Activated CD8-positive, alpha-beta memory T cell treated with anti-CD3 and anti-CD28 coated beads, Interleukin-2, amount 50 U/mL, for 1 hour (primary cell): ENCODE results near the gene SOWAHA.
"Not testable (repeated sequence)": the region's sequence is repeated elsewhere in the genome, so short reads cannot be mapped to it uniquely, and the experiment has no call there.

Experiments
- DNase-seq: peaks from one replicate; pipeline ENCODE4 v3.0.0-alpha.2; 2020; ENCODE audit errors: extremely low read depth

The SOWAHA gene

DNA sequence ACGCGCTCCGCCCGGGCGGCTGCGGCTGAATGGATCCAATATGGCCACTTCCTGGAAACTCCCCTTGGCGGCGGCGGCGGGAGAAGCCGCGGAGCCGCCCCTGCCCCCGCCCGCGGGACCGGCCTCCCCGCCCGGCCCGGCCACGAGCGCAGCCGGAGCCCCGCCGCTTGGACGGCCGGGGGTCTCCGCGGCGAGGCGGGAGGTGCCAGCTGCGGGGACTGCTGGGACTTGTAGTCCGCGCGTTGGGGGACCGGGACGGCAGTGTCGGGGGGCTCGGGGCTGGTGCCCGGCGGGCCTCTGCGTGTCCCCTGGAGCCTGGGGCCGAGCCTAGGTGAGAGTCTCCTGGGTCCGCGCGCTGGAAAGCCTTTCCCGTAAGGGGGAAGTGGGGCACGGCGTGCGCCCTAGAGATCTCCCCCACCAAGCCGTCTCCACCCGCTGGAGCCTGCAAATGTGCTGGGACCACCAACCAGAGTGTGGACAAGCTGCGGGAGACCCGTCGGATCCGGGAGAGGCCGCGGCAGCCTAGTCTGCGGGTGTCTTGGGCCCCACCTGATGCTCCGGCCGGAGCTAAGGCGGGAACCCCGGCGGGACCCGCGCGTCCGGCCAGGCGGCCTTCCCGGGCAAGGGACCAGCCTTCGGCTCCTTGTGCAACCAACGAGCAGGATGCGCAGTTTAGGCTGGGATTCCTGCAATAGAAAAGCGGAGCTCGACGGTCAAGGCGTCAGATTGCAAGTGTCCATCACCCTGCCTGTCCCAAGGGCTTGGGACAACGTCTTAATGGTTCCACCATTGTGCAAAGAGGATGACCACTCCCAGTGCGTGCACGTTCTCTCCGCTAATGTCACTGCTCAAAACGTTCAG, 35.7 kb upstream of the SOWAHA start, which contains the start of gene SEPTIN8:
SEPTIN8 (minus strand) TSS at position 31 of the 861 bp plus-strand sequence. CDS start 102 bp downstream, outside the sequence.
- DNase-seq: no peak

DNA sequence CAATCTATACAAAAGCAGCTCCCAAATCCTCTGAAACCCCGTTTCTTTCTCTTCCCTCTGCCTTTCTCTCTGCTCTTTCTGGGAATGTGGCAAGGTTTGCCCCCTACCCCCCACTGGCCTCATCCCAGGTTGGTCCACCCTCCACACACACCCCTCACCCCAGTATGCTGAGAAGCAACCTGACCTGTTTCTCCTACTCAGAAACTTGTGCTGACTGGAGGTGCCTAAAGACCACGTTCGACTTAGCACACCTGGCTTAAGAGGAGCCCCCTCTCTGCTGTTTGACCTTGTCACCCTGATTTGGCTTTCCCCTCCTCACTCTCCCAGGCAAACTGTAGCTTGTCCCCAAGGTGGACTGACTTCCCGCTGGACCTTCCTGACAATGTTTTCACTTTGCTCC, 35.0 kb upstream of the SOWAHA start:
- DNase-seq: no peak

DNA sequence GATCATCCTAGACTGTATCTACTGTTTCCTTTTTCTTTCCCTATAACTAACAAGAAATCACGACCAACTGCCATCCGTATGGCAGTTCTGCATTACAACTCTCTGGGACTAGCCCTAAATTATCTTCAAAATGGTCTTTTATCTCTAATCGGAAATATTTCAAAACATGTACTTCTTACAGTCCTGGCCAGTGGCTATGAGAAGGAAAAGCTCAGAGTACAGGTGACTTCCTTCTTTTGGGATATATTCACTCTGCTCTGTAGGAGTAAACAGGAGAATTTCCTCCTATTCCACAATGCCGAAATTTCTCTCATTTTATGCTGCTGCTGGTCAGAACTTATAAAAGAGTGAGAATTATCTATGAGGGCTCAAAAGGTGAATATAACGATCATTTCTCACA, 34.2 kb upstream of the SOWAHA start:
- DNase-seq: no peak

DNA sequence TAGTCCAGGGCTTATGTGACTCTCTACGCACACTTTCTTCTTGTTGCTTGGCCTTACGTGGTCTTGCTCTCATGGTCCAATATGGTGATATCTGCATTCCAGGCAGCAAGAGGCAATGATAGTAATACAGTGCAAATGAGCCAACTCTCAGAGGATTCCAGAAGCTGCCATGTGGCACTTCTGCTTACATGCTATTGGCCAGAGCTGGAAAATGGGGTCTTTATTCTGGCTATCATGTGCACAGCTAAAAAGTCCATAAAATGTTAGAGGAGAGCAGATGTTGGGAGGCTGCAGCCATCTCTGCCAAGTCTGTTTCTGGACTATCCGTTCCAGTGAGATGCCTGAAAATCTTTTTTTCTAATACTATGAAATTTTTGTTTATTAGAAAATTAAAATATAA, 33.1 kb upstream of the SOWAHA start:
- DNase-seq: no peak

DNA sequence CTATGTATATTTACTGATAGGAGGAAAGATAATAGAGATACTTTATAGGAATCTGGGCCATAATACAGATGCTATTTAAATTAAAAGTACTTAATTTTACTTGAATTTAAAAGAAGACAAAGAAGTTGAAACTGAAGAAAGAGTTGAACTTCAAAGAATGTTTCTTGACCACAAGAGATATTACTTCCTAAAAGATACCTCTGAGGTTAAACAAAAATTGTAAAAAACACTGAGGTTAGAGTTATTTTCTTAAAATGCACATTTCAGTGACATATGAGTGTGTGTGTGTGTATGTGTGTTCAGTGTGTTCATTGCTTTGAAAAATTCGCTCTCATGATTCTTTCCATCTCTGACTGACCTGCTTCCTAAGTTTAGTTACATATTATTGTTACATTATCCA, 32.5 kb upstream of the SOWAHA start:
- no peak for DNase-seq

DNA sequence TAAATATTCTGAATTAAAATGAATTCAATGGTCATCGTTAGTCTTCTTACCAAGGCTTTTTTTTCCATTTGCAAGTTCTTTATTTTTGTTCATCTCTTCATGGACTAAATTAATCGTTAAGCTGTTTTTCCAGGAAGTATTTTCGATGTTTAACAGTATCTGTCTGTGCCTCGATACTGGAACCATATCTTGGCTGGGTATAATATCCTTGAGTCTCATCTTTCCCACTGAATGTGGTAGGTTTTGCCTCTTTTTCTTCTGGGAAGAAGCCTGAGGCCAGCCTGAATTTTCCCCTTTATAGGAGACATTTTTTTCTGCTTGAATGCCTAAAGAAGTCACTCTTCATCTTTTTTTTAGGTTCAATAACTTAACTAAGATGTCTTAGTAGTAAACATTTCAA, 32.1 kb upstream of the SOWAHA start:
- DNase-seq: no peak

DNA sequence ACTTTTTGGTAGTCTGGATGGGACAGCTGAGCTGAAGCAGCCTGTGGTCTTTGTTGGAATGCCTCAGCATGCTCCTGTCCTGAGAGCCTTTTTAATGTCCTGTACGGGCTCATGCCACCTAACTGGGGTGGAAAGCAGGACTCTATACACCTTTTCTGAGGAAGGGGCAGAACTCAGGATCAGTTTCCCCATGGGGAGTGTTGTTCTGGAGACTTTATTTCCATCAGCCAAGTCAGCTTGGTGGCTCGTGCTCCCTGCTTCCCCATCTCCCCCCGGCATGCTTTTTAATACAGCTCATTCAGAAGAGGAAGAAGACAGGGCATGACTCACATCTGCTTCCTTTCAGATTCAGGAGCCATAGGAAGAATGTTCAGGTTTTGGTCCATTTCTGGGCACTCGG, 31.0 kb upstream of the SOWAHA start:
- no peak for DNase-seq

DNA sequence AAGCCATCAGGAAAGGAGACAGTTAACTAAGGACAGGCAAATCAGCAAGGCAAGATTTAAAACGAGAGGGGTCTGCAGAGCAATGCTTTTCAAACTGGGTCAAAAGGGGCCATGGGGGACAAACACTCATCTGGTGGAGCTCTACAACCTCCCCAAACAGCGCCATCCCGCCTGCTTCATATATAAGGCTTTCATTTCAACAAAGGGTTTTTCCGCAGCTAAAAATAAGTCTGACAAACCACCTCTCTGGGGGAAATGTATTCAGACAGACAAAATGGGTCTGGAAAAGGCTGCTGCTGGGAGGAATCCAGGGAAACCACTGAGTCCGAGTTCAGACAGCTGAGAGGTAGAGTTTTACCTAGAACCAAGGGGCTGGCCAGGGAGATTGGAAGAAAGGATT, 27.7 kb upstream of the SOWAHA start:
- no peak for DNase-seq

DNA sequence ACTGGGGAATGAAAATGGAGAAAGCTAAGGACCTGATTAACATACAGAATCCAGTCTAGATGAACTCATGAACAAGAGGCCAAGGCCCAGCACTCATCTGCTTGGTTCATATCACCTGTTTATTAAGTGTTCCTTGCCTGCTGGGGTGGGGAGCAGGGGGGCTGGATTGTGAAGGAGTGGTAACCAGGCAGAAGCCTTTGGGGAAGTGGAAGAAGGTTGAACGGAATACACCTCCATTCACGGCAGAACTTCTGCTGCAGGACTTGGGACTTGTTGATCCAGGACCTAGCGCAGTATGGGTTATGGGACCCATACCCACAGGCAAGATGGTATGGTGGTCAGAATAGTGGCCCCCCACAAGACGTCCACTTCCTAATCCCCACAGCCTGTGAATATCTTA, 27.2 kb upstream of the SOWAHA start:
- no peak for DNase-seq

DNA sequence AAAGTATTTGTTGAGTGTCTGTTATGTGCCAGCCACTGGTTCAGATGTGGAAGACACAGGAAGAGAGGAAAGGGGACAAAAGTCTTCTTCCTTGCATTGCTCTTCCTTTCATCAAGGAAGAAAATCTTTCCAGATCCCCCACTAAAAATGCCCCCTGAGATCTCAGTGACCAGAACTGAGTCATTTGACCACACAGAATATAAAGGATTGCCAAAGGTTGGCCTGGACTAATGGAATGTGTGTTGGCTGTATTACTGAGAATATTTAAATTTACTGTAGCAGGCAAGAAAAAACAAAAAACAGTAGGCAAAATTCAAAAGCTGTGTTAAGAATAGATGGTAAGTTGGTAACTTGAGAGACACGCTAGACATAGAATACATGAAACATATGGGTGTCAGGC, 26.0 kb upstream of the SOWAHA start:
- DNase-seq: no peak

DNA sequence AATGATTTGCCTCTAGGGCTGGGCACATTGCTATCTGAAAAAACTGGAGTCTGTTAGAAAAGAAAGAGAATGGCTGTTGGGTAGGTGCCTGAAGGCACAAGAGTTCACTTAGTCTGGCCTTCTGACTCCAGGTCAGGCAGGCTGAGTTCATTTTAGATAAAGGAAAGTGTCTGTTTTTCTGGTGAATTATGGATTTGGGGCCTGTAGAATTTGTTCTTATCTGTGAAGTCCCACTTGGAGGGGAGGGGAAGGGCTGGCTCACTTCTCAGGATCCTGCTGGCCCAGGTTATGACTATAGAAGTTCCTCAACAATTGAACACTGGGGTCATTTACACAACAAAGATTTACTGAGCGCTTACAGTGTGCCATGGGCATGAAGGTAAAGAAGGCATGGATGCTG, 24.6 kb upstream of the SOWAHA start:
- no peak for DNase-seq

DNA sequence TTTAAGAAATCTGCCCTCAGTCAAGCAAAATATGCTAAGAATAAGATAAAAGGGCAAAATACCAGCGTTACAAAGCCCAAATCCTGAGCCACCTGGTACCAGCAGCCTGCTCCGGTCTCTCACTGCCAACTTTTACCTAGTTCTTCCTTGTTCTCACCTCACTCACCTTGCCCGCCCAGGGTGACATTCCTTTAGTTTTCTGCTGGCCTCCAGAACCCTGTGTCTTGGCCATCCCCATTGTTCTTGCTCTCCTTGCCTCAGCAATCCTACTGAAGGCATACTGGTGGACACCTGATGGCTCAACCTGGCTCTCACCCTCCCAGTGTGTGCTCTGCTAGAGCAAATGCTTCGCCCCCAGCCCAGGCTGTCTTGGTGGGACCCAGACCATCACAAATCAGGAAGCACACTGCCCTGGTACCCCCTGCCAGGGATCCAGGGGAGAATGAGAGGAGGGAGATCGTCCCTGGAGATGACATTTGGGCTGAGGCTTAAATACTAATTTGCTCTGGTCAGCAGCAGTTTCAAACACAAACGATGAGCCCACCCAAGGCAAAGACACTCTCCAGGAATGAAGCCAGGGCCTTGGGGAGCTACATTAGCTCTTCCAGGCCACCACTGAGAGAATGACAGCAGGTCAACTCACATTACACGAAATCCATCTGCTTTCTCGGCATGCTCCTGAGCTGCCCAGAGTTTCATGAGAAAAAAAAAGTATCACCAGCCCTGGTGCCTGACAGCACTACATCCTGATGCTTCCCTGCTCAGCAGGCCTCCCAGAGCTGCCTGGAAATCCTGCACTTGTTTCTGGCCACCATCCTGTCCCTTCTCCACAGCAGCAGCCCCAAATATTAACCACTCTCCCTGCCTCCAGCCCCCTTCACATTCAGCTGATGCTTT, 23.9 kb upstream of the SOWAHA start:
- DNase-seq: no peak

DNA sequence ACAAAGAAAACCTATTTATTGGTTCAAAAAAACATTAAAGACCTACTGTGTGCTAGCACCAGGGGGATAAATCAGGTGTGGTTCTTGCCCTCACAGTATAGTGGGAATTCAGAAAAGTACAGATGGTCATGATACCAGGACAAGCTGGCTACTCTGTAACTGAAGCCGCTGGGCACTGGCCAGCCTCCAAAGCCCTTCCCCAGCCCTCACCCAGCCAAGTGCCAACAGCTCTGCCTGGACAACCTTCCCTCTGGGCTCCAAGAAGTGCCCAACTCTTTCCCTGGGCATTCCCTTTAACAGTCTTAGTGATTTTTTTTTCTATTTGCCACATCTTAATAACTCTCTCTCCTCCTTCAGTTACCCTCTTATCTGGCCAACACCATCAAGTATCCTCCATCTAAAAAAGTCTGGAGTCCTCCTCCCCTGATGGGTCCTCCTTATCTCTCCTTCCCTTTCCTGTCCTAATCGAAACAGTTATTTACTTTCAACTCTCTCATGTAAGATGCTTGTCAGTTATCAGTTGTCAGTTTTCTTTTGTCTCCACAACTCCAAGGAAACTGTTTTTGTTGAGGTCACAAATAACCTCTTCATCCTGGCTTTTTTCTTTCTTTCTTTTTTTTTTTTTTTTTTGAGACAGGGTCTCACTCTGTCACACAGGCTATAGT, 22.8 kb upstream of the SOWAHA start:
- DNase-seq: no peak

DNA sequence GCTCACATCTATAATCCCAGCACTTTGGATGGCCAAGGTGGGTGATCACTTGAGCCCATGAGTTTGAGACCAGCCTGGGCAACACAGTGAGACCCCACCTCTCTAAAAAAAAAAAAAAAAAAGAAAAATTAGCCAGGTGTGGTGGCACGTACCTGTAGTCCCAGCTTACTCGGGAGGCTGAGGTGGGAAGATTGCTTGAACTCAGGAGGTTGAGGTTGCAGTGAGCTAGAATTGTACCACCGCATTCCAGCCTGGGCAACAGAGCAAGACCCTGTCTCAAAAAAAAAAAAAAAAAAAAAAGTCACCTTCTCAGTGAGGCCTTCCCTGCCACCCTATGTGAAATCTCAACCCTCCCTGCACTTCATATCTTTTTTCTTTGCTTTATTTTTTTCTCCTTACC, 22.1 kb upstream of the SOWAHA start:
- DNase-seq: no peak

DNA sequence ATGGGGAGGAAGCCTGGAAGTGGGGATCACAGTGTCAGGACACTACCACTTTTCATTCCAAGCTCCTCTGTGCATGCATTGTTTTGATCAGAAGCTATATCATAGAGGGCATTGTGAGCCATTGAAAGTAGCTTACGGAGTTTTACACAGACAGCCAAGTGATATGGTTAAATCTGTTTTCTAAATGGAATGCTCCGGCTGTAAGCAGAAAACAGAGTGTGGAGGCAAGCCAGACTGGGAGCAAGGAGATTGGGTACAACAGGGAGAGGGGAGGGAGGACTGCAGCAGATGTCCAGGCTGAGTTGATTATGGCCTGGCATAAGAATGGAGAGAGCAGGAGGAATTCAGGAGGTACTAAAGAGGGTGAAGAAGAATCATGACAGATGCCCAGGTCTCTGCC, 15.5 kb upstream of the SOWAHA start:
- no peak for DNase-seq

DNA sequence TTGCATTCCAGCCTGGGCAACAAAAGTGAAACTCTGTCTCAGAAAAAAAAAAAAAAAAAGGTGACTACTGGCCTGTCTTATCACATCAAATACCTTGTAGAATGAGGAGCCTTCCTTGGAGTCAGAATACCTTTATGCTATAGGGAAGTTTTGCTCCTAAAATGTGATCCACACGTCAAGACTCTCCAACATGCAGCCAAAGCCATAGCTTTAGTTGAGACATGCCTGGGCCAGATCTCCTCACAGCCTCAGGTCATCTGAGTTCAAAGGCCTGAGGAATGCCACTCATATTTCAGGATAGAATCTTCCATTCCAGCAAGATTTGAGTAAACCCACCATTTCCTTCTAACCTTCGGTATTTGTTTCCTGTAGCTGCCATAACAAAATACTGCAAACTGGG, 13.7 kb upstream of the SOWAHA start:
- DNase-seq: no peak

DNA sequence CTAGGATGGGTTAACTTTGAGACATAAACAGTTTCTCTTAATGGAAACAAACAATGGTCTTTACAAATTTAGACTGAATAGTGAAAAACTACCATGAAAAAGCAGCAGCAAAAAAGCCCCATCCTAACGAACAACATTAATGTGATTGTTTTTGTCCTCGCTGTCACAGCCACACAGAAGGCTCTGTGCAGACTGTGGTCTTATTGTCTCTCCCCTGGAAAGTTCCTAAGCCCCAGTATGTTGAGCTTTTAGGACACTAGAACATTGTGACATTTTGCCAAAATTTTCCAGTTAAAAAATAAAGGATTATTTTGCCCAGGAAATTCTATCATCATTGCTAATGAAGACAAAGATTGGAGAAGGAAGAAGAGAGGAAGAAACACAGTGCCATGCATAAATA, 12.6 kb upstream of the SOWAHA start:
- DNase-seq: no peak

DNA sequence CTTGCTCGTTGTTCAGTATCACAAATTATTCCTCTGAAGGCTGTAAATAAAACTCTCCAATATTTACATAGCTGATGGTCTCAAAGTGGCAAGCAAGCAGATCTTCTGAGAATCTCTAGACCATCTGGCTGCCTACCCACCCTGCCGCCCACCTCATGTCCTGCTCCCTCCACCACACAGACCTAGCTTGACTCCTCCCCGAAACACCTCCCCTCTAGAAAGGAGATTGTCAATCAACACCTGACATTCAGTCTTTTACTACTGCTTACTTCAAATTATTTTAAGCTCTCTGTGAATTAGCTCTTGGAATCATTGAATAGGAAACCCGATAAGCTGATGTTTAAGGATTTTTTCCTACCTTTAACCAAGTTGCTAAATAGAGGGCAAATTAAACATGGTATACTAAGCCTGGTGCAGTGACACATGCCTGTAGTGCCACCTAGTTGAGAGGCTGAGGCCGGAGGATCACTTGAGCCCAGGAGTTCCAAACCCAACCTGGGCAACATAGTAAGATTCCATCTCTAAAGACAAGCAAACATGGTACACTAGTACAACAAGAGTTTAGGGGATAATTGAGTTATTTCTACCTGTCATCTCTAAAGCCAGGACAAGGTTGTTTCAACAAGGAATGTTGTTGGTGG, 10.9 kb upstream of the SOWAHA start:
- DNase-seq: no peak

DNA sequence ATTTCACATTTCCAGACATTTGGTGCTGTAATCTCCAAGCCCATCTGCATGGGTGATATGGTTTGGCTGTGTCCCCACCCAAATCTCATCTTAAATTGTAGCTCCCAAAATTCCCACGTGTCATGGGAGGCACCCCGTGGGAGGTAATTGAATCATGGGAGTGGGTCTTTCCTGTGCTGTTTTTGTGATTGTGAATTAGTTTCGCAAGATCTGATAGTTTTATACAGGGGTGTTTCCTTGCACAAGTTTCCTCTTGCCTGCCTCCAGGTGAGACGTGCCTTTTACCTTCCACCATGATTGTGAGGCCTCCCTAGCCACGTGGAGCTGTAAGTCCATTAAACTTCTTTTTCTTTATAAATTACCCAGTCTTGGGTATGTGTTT, 10.4 kb upstream of the SOWAHA start:
- DNase-seq: not testable (repeated sequence)

DNA sequence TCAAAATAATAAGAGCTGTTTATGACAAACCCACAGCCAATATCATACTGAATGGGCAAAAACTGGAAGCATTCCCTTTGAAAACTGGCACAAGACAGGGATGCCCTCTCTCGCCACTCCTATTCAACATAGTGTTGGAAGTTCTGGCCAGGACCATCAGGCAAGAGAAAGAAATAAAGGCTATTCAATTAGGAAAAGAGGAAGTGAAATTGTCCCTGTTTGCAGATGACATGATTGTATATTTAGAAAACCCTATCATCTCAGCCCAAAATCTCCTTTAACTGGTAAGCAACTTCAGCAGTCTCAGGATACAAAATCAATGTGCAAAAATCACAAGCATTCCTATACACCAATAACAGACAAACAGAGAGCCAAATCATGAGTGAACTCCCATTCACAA, 8.9 kb upstream of the SOWAHA start:
- DNase-seq: not testable (repeated sequence)

DNA sequence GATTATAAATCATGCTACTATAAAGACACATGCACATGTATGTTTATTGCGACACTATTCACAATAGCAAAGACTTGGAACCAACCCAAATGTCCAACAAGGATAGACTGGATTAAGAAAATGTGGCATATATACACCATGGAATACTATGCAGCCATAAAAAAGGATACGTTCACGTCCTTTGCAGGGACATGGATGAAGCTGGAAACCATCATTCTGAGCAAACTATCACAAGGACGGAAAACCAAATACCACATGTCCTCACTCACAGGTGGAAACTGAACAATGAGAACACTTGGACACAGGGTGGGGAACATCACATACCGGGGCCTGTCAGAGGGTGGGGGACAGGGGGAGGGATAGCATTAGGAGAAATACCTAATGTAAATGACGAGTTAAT, 7.2 kb upstream of the SOWAHA start:
- not testable (repeated sequence) for DNase-seq

DNA sequence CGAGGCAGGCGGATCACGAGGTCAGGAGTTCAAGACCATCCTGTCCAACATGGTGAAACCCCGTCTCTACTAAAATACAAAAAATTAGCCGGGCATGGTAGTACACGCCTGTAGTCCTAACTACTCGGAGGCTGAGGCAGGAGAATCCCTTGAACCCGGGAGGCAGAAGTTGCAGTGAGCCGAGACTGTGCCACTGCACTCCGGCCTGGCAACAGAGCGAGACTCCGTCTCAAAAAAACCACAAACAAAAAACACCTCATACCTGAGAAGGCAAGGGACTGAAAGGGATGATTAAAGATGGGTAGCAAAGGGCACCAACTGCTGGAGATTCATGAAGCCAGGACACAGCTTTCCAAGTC, 6.3 kb upstream of the SOWAHA start:
- DNase-seq: not testable (repeated sequence)
